GM12864 (cell line): Measurements from ENCODE around the gene SIL1.

Source experiments
- DNase-seq: peaks from one replicate; pipeline ENCODE4 v3.0.0-alpha.2; 2011; ENCODE audit warnings: low read depth
- H3K4me3 ChIP-seq: 2 replicates; pipeline ENCODE4 v1.5.1; 2011; ENCODE audit warnings: mild to moderate bottlenecking, low read depth, low read length, control low read depth
- CTCF ChIP-seq: IDR thresholded peaks from 2 replicates; pipeline ENCODE4 v1.5.1; 2011; ENCODE audit warnings: low read depth, mild to moderate bottlenecking, moderate library complexity, low read length, control low read depth, inconsistent platforms; ENCODE audit errors: missing control alignments

Gene SIL1

GRCh38 chr5:139138809-139139208, 59.4 kb downstream of the SIL1 start:
- H3K4me3 ChIP-seq: no peak overlapping the region
- no peak for DNase-seq
- TF ChIP-seq CTCF: no peak

GRCh38 chr5:139138109-139138508, 60.1 kb downstream of the SIL1 start:
- TF ChIP-seq CTCF: no peak
- DNase-seq: no peak
- no peak overlapping the region for H3K4me3 ChIP-seq

- DNase-seq: no peak
- H3K4me3 ChIP-seq: no peak overlapping the region
Measured at GRCh38 chr5:139137697-139138096, 60.5 kb downstream of the SIL1 start.

GRCh38 chr5:139134906-139135305, 63.3 kb downstream of the SIL1 start:
- no peak for DNase-seq
- H3K4me3 ChIP-seq: no peak overlapping the region
- TF ChIP-seq CTCF: no peak

More at GRCh38 chr5:139137697-139138096, 60.5 kb downstream of the SIL1 start:
- TF ChIP-seq CTCF: peak; percentile 43

- no peak for DNase-seq
- no peak for TF ChIP-seq CTCF
- H3K4me3 ChIP-seq: no peak overlapping the region
Measured at GRCh38 chr5:139133282-139133681, 64.9 kb downstream of the SIL1 start.

- no peak for TF ChIP-seq CTCF
- H3K4me3 ChIP-seq: no peak overlapping the region
- no peak for DNase-seq
Measured at GRCh38 chr5:139132515-139132914, 65.7 kb downstream of the SIL1 start.

- TF ChIP-seq CTCF: no peak
- H3K4me3 ChIP-seq: no peak overlapping the region
- DNase-seq: no peak
Measured at GRCh38 chr5:139131921-139132432, 66.2 kb downstream of the SIL1 start.
